ENCODE data around the gene GLIS1. TPM values are rescaled to one million over a fixed set of nuclear protein-coding genes. Genes with fewer than 3 reads are reported as not detected.
A peak's percentile ranks its signal among the peaks of the same experiment; 100 is the strongest.

The GLIS1 gene
- total and polyA plus RNA-seq, 2 of the 8 experiments (the other 6 are each of a cell fraction or from before 2014, with no cell fraction given) = 0.15 to 0.22 TPM

- Histone ChIP-seq H3K56ac (replicated peaks; ENCODE audit: insufficient read length, low read depth, low read length) (no peak overlapping the region), H2AFZ (ENCODE audit: low read length) (no peak overlapping the region), H2BK15ac (ENCODE audit: low read length) (0 out of 2 replicates have a peak overlapping the region, but pooled peaks have one; percentile 1), H3K79me1 (ENCODE audit: low read depth, low read length) (no peaks in the 10 kb centered on the region), H3K36me3 (ENCODE audit: control insufficient read depth in 2 of 4, insufficient read depth in 4 of 4, low read length in 3 of 4) (no peaks in the 10 kb centered on the region), H3K9ac (replicated peaks in 1 of 4; ENCODE audit: extremely low read depth in 1 of 4, low read depth in 3 of 4, low read length in 3 of 4) (no peak overlapping the region), H3K18ac (ENCODE audit: extremely low read depth, low read length) (no peak overlapping the region), H3K4ac (replicated peaks; ENCODE audit: insufficient read length, low read depth, low read length) (no peak overlapping the region), H2BK120ac (replicated peaks; ENCODE audit: low read depth, low read length) (no peak overlapping the region), H2BK12ac (ENCODE audit: low read depth, low read length) (peak overlapping the region; percentile 77; the same call in 1 of the 2 replicates), H4K91ac (replicated peaks; ENCODE audit: insufficient read length, low read length) (no peak overlapping the region), H3K14ac (ENCODE audit: insufficient read length) (no peak overlapping the region), H2AK5ac (ENCODE audit: low read depth, low read length) (no peak overlapping the region), H4K5ac (ENCODE audit: insufficient read length, low read depth, low read length) (no peak overlapping the region), H3K79me2 (ENCODE audit: control insufficient read depth in 1 of 2, insufficient read depth in 2 of 2, low read length in 2 of 2) (no peaks in the 10 kb centered on the region), H4K20me1 (replicated peaks in 1 of 2; ENCODE audit: control insufficient read depth in 1 of 2, insufficient read depth in 2 of 2, low read length in 2 of 2) (no peaks in the 10 kb centered on the region), H4K8ac (ENCODE audit: extremely low read depth, insufficient read depth, low read length) (no peak overlapping the region), H3K4me3 (ENCODE audit: extremely low read depth in 1 of 4, insufficient read depth in 2 of 4, low read depth in 3 of 4, low read length in 4 of 4) (no peak overlapping the region), H2BK20ac (ENCODE audit: low read length) (peak overlapping the region; percentile 62; the same call in 1 of the 2 replicates), H3K4me2 (ENCODE audit: insufficient read depth in 1 of 2, low read depth in 2 of 2, low read length in 2 of 2) (no peak overlapping the region), H3K4me1 (replicated peaks in 1 of 4; ENCODE audit: control insufficient read depth in 3 of 4, insufficient read depth in 4 of 4, low read length in 3 of 4) (peaks cover 0 to 7% (median 5%) of the 10 kb centered on the region in 4 experiments; a peak in 5 of 7 replicates), H3K9me3 (ENCODE audit: insufficient read depth in 2 of 2, low read depth in 1 of 2, low read length in 1 of 2) (no peaks in the 10 kb centered on the region), H3K27ac (ENCODE audit: low read depth, low read length) (no peak overlapping the region), H3K23ac (ENCODE audit: insufficient read length) (no peak overlapping the region), H2BK5ac (ENCODE audit: low read depth, low read length) (no peak overlapping the region), H3K23me2 (ENCODE audit: low read depth, low read length) (no peaks in the 10 kb centered on the region), H3K27me3 (replicated peaks in 1 of 4; ENCODE audit: control insufficient read depth in 3 of 4, extremely low read depth in 1 of 4, insufficient read depth in 3 of 4, low read length in 3 of 4) (peaks cover 0 to 7% (median 1%) of the 10 kb centered on the region in 4 experiments; a peak in 4 of 7 replicates)
- CTCF ChIA-PET (ENCODE audit: partially characterized antibody) = interaction anchor here (0.6 to 17.1 kb wide), 28 partner anchors 9 to 315 kb away, joined by 3 to 264 read pairs (median 4); no protein-coding TSS in a partner anchor
- FAIRE-seq (no peak), DNase-seq (ENCODE audit: low read depth in 1 of 2, low spot score in 2 of 2) (peak in 1 of 2 experiments; percentile 27)
- 61% methylated on average over 6 of the region's 6 CpGs; no CpG with 5 or more reads in 1 of the 2 experiments for WGBS, 2 experiments (ENCODE audit: extremely low coverage in 1 of 2, insufficient coverage in 1 of 2, insufficient read length in 1 of 2, insufficient replicate concordance in 2 of 2, low coverage in 1 of 2, low lambda C conversion rate in 2 of 2, missing lambda C conversion rate in 1 of 2)
- POLR2A ChIA-PET (ENCODE audit: partially characterized antibody) = no interaction called here
- TF ChIP-seq POU5F1 (IDR thresholded peaks at IDR 0.05; ENCODE audit: low read depth, low read length) (no peak), CTCF (IDR thresholded peaks at IDR 0.05; ENCODE audit: control extremely low read depth in 1 of 3, insufficient read depth in 1 of 3, low read depth in 1 of 3, low read length in 3 of 3) (peak; percentile 22 to 53 (median 48); a peak in 3 of 4 replicates), SP1 (IDR thresholded peaks at IDR 0.05; ENCODE audit: low read depth, low read length) (no peak), HDAC2 (IDR thresholded peaks at IDR 0.05; ENCODE audit: borderline replicate concordance in 1 of 2, low read depth in 2 of 2, low read length in 2 of 2) (no peak), FOSL1 (IDR thresholded peaks at IDR 0.05; ENCODE audit: insufficient read depth, low read depth, low read length) (no peak), SP4 (IDR thresholded peaks at IDR 0.05; ENCODE audit: low read length) (no peak), BRCA1 (IDR thresholded peaks at IDR 0.05; ENCODE audit: low read depth, low read length) (no peak), SAP30 (IDR thresholded peaks at IDR 0.05; ENCODE audit: insufficient read depth, insufficient replicate concordance, low read length) (no peak), E2F6 (IDR thresholded peaks at IDR 0.05) (no peak), CBX8 (IDR thresholded peaks at IDR 0.05; ENCODE audit: borderline replicate concordance, low read depth, low read length) (no peak)
Measured at GRCh38 chr1:53592521-53592982, 146.4 kb downstream of the GLIS1 start.

Measured in H1 (cell line).